Measurements from ENCODE around the gene CORO1A.
"Not testable (repeated sequence)": the region's sequence is repeated elsewhere in the genome, so short reads cannot be mapped to it uniquely, and the experiment has no call there.

The CORO1A gene

DNA sequence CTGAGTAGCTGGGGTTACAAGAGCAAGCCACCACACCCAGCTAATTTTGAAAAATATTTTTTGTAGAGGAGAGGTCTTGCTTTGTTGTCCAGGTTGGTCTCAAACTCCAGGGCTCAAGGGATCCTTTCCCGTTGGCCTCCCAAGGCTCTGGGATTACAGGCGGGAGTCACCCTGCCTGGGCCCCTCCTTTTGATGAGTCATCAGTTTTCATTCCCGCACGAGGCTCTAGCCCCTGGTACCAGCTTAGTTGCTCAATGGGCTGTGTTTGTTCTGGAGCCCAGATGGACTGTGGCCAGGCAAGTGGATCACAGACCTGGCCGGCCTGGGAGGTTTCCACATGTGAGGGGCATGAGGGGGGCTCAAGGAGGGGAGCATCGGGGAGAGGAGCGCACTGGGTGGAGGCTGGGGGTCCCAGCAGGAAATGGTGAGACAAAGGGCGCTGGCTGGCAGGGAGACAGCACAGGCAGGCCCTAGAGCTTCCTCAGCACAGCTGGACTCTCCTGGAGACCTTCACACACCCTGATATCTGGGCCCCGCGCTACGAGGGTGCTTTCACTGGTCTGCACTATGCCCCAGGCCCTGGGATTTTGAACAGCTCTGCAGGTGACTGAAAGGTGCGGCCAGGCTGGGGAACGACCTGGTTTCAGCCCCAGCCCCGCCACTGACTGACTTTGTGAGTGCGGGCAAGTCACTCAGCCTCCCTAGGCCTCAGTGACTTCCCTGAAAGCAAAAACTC is 16.4 kb downstream of the CORO1A start:
- DNase-seq (ENCODE audit: low read depth in 2 of 2), result not testable (repeated sequence)

DNA sequence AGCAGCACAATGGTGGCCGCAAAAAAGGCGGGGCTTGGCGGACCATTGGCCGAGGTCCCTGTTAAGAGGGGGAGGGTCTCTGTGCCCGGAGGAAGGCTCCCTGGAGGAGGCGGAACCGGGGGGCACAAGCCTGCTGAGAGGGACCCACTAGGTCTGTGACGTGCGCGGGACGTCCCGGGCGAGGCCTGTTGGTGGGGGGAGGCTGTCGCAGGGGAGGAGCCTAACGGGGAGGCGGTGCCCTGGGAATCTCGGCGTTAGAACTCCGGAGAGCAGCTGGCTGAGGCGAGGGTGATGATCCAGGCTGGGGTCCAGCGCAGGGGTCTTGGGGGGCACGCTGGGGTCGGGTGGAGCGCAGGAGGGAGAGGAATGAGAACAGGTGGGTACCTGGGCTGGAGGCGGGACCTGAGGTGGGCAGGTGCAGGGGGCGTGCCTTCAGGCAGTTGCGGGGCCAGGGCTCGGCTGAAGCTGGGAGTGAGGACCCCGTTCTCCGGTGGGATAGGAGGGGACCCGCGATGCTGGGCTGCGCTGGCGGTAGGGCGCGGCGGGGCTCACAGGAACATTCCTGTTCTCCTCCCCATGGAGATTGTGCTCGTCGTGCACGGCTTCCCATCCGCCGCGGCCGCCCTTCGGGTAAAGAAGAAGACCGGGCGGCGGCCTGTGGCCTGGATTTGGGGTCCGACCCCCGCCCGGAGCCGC is 22.3 kb downstream of the CORO1A start:
- DNase-seq (ENCODE audit: low read depth in 2 of 2), result not testable (repeated sequence)

DNA sequence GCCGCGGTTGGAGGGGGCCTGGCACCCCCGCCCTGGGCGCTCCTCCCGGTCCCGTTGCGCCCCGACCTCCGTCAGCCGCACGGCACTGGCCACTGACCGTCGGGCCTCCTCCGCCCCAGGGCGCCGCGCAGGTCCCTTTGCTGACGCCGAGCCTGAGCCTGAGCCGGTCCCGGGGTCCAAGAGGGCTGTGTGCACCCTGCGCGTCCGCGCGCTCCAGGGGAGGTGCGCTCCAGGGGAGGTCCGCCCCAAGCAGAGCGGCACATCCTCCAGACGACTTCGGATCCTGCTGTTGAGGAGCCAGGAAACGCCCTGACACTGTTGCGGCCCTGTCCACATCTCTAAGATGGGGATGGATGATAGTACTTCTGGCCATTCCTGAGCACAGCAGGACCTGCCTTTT is 22.9 kb downstream of the CORO1A start:
- not testable (repeated sequence) for DNase-seq (ENCODE audit: low read depth in 2 of 2)

DNA sequence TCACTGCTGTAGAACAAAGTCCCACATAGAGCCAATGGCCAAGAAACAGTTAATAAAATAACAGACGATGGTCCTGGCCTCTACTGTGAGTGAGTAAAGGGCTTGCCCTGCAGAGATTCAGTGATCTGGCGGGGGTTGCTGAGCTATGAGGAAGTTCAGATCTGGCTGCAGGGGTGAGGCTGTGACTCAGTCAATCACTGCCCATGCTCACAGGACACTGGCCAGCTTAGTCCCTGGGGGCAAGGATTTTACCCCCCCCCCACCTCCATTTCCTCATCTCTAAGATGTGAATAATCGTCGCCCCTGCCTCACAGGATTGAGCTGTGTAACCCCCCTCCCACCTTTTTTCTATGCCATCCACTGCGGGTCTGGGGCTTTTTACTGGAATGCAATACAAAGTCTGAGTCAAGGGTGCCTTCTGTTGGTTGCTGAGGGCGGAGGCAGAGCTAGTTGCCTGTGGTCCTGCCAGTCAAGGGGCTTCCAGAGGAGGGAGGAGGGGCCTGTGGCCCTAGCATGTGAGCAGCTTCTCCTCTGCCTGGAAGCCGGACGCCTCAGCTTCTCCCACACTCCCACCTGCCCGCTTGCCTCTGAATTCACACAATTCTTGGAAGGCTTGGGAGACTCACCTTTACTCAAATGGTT is 23.8 kb downstream of the CORO1A start:
- not testable (repeated sequence) for DNase-seq (ENCODE audit: low read depth in 2 of 2)

DNA sequence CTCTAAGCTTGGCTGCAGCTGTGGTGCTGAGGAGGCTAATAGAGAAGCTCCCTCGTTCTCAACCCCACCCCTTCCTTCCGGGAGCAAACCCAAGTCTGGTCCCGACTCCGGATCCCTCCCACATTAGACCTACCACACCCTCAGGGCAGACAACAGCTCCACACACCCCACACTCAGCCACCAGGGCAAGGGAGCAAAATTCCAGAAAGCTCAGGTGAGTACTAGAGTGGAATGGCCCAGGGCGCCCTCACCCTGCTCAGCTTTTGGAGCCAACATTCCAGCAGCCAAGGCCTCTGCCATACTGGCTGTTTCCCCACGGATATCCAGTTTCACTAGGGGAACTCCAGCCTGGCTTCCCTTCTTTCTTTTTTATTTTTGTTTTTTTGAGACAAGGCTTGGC is 25.6 kb downstream of the CORO1A start:
- not testable (repeated sequence) for DNase-seq (ENCODE audit: low read depth in 2 of 2)

DNA sequence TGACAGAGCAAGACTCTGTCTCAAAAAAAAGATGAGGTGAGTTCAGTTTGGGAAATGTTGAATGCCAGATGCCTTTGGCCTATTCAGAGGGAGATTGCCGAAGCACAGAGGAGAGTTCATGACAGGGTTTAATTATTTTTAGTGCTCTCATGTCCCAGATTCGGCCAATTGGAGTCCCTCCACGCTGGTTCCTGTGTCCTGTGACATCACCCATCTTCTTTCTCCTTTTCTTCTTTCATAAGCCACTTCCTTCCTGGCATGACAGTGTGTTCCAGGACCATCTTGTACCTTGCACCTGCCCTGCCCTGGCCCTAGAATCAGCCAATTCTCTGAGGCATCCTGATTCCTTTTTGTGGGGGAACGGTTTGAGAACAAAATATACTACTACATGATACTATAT is 28.0 kb downstream of the CORO1A start:
- DNase-seq (ENCODE audit: low read depth in 2 of 2), result not testable (repeated sequence)

DNA sequence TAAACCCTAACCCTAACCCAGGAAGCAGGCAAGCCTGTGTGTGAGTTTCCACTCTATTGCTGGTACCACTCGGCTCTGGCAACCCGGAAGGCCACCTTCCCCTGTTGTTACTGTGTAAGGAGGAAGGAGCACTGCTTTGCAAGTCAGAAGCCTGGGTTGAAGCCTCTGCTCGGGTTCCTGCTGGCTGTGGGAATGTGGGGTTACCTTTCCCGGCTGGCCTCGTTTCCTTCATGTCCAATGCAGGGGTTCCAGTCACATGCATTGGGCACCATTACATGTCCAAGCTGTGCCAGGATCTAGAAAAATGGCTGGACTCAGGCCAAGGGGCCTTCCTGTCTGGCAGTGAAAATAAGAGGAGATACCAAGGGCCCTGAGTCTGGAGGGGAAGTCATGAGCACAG is 33.7 kb downstream of the CORO1A start:
- not testable (repeated sequence) for DNase-seq (ENCODE audit: low read depth in 2 of 2)
